HepG2 (cell line): ENCODE data around the gene MAP3K2. TPM values are rescaled to one million over a fixed set of nuclear protein-coding genes. Genes with fewer than 3 reads are reported as not detected.
A peak's percentile ranks its signal among the peaks of the same experiment; 100 is the strongest.

ENCODE experiments used
- ATF7 ChIP-seq, 2 experiments: fragments of 450-650 bp in 1 of 2; sonication (generic) in 1 of 2; formaldehyde crosslinking in 1 of 2; IDR thresholded peaks; 2 replicates each; pipeline versions ENCODE4 v1.4.0 to v1.6.1; 2016 to 2020; ENCODE audit warnings: antibody characterized with exemption in 1 of 2, mild to moderate bottlenecking in 1 of 2, missing genetic modification reagents in 1 of 2
- GPBP1L1 ChIP-seq: sonication (generic); formaldehyde crosslinking; IDR thresholded peaks from 2 replicates; pipeline ENCODE4 v1.5.0; 2020; ENCODE audit warnings: mild to moderate bottlenecking, missing genetic modification reagents
- HDAC2 ChIP-seq: sonication (generic); formaldehyde crosslinking; IDR thresholded peaks from 2 replicates; pipeline ENCODE4 v1.4.0; 2020; ENCODE audit warnings: missing genetic modification reagents
- IRX3 ChIP-seq: sonication (generic); formaldehyde crosslinking; IDR thresholded peaks from 2 replicates; pipeline ENCODE4 v1.8.1; 2023; ENCODE audit warnings: mild to moderate bottlenecking, low read depth, missing genetic modification reagents, borderline replicate concordance
- JUNB ChIP-seq: sonication (generic); formaldehyde crosslinking; IDR thresholded peaks from 2 replicates; pipeline ENCODE4 v1.8.0; 2022; ENCODE audit warnings: missing genetic modification reagents, mild to moderate bottlenecking, borderline replicate concordance
- KLF6 ChIP-seq: IDR thresholded peaks from 2 replicates; pipeline ENCODE4 v1.8.0; 2016; ENCODE audit warnings: missing biosample characterization, missing genetic modification reagents
- MEIS1 ChIP-seq: sonication (generic); formaldehyde crosslinking; IDR thresholded peaks from 2 replicates; pipeline ENCODE4 v1.9.0; 2021; ENCODE audit warnings: mild to moderate bottlenecking, missing genetic modification reagents, moderate library complexity, borderline replicate concordance
- NBN ChIP-seq: fragments of 450-650 bp; conservative IDR thresholded peaks from 2 replicates; pipeline ENCODE4 v1.6.1; 2017
- NCOA1 ChIP-seq: sonication (generic); formaldehyde crosslinking; IDR thresholded peaks from 2 replicates; pipeline ENCODE4 v1.9.0; 2021; ENCODE audit warnings: missing genetic modification reagents
- NR2F6 ChIP-seq, 2 experiments: IDR thresholded peaks; 2 replicates each; pipeline ENCODE4 v1.6.1; 2016; ENCODE audit warnings: antibody characterized with exemption in 1 of 2, mild to moderate bottlenecking in 1 of 2
- SAP130 ChIP-seq: IDR thresholded peaks from 2 replicates; pipeline ENCODE4 v1.6.1; 2016; ENCODE audit warnings: low read depth
- TBX3 ChIP-seq: fragments of 450-650 bp; IDR thresholded peaks from 2 replicates; pipeline ENCODE4 v1.6.1; 2017; ENCODE audit warnings: antibody characterized with exemption, mild to moderate bottlenecking, inconsistent platforms, borderline replicate concordance
- TOPORS ChIP-seq: sonication (generic); formaldehyde crosslinking; IDR thresholded peaks from 2 replicates; pipeline ENCODE4 v1.8.0; 2023; ENCODE audit warnings: mild to moderate bottlenecking, missing genetic modification reagents
- ZNF10 ChIP-seq: sonication (generic); formaldehyde crosslinking; IDR thresholded peaks from 2 replicates; pipeline ENCODE4 v1.4.0; 2020; ENCODE audit warnings: mild to moderate bottlenecking, low read depth, missing genetic modification reagents, borderline replicate concordance
- ZNF343 ChIP-seq: sonication (generic); formaldehyde crosslinking; IDR thresholded peaks from 2 replicates; pipeline ENCODE4 v1.4.0; 2020; ENCODE audit warnings: mild to moderate bottlenecking, missing genetic modification reagents
- ZNF382 ChIP-seq: sonication (generic); formaldehyde crosslinking; IDR thresholded peaks from 2 replicates; pipeline ENCODE4 v1.5.0; 2020; ENCODE audit warnings: missing genetic modification reagents, mild to moderate bottlenecking, borderline replicate concordance
- ZNF460 ChIP-seq: sonication (generic); formaldehyde crosslinking; IDR thresholded peaks from 2 replicates; pipeline ENCODE4 v1.5.1; 2020; ENCODE audit warnings: missing genetic modification reagents, mild to moderate bottlenecking, borderline replicate concordance
- ZNF503 ChIP-seq: sonication (generic); formaldehyde crosslinking; IDR thresholded peaks from 2 replicates; pipeline ENCODE4 v1.4.0; 2020; ENCODE audit warnings: missing genetic modification reagents
- ZNF512B ChIP-seq: sonication (generic); formaldehyde crosslinking; IDR thresholded peaks from 2 replicates; pipeline ENCODE4 v1.5.1; 2020; ENCODE audit warnings: missing genetic modification reagents, mild to moderate bottlenecking, borderline replicate concordance
- ZNF607 ChIP-seq: sonication (generic); formaldehyde crosslinking; IDR thresholded peaks from 2 replicates; pipeline ENCODE4 v1.5.1; 2020; ENCODE audit warnings: missing genetic modification reagents, mild to moderate bottlenecking, borderline replicate concordance
- ZNF747 ChIP-seq: sonication (generic); formaldehyde crosslinking; IDR thresholded peaks from 2 replicates; pipeline ENCODE4 v1.8.1; 2023; ENCODE audit warnings: missing genetic modification reagents, mild to moderate bottlenecking, borderline replicate concordance
- ZNF766 ChIP-seq: sonication (generic); formaldehyde crosslinking; IDR thresholded peaks from 2 replicates; pipeline ENCODE4 v1.5.0; 2020; ENCODE audit warnings: missing genetic modification reagents, borderline replicate concordance
- ZNF891 ChIP-seq: sonication (generic); formaldehyde crosslinking; IDR thresholded peaks from 2 replicates; pipeline ENCODE4 v1.5.0; 2020; ENCODE audit warnings: mild to moderate bottlenecking, missing genetic modification reagents
- polyA plus RNA-seq, 8 experiments: library from polyadenylated mRNA; depleted of rRNA in 3 of 8; stranded (reverse) in 7 of 8; unstranded in 1 of 8; fragments of >200 nt; fragmentation: Illumina TruSeq in 4 of 8; extraction: Trizol in 4 of 8; gene quantifications; 2 replicates each; pipeline versions ENCODE4 v1.2.1 to v1.2.3, GENCODE V29; 2011 to 2016; ENCODE audit warnings: low read depth in 4 of 8, missing spikeins in 1 of 8, mixed read lengths in 1 of 8; ENCODE audit not compliant: insufficient read depth in 1 of 8
- total RNA-seq, 5 experiments: library from RNA; depleted of rRNA; stranded (reverse); fragments of >200 nt; fragmentation: Illumina TruSeq; extraction: Trizol; gene quantifications; 2 replicates each; pipeline ENCODE4 v1.2.3, GENCODE V29; 2016; ENCODE audit warnings: low read depth in 1 of 5

MAP3K2 gene
- total and polyA plus RNA-seq, 2 of the 13 experiments (the other 11 are each of a cell fraction or from before 2014, with no cell fraction given), result 12.2 to 37.2 TPM

GRCh38 chr2:127414638-127415592 lies 27.1 kb upstream of the MAP3K2 start (continued):
- TF ChIP-seq KLF6 (CRISPR knock-in tag) (0 out of 2 replicates have a peak, but pooled peaks have one; percentile 65), JUNB (no peak), ZNF747 (peak; percentile 70; the same call in 1 of the 2 replicates), NR2F6 (IDR thresholded peaks at IDR 0.05) (peak; percentile 98), NR2F6 (CRISPR knock-in tag; IDR thresholded peaks at IDR 0.05) (peak; percentile 99), ATF7 (IDR thresholded peaks at IDR 0.05) (no peak), ATF7 (CRISPR knock-in tag; IDR thresholded peaks at IDR 0.05) (no peak), TBX3 (no peak), ZNF503 (CRISPR knock-in tag) (no peak), IRX3 (no peak), MEIS1 (CRISPR knock-in tag) (peak; percentile 67; the same call in 1 of the 2 replicates), ZNF460 (CRISPR knock-in tag) (no peak), ZNF512B (CRISPR knock-in tag) (no peak), ZNF766 (CRISPR knock-in tag) (no peak), NBN (no peak), GPBP1L1 (CRISPR knock-in tag) (no peak), ZNF607 (CRISPR knock-in tag) (0 out of 2 replicates have a peak, but pooled peaks have one; percentile 17), ZNF382 (CRISPR knock-in tag) (no peak), SAP130 (CRISPR knock-in tag) (peak; percentile 79), ZNF10 (no peak), HDAC2 (CRISPR knock-in tag) (peak; percentile 83), ZNF891 (CRISPR knock-in tag) (peak; percentile 63; the same call in 1 of the 2 replicates), TOPORS (peak; percentile 27; the same call in 1 of the 2 replicates), ZNF343 (CRISPR knock-in tag) (no peak), NCOA1 (CRISPR knock-in tag) (no peak)
